WTC11 (cell line): ENCODE measurements around the gene OR4D2.

Experiments
- NR1H2 ChIP-seq: sonication (generic); formaldehyde crosslinking; IDR thresholded peaks from 2 replicates; pipeline ENCODE4 v1.9.0; 2021; ENCODE audit warnings: mild to moderate bottlenecking, moderate library complexity, missing genetic modification reagents
- NR3C1 ChIP-seq: sonication (generic); formaldehyde crosslinking; conservative IDR thresholded peaks from 2 replicates; pipeline ENCODE4 v1.8.1; 2023; ENCODE audit warnings: low read depth, mild to moderate bottlenecking, missing genetic modification reagents
- SMAD4 ChIP-seq: sonication (generic); formaldehyde crosslinking; IDR thresholded peaks from 2 replicates; pipeline ENCODE4 v1.8.0; 2022; ENCODE audit warnings: mild to moderate bottlenecking, missing genetic modification reagents
- ZNF396 ChIP-seq: fragments of 250-450 bp; sonication (Bioruptor Pico); IDR thresholded peaks from 2 replicates; pipeline ENCODE4 v1.8.0; 2021; ENCODE audit warnings: mild to moderate bottlenecking, moderate library complexity, borderline replicate concordance
- TF ChIP-seq, protein P1 (sequence below): fragments of 200-600 bp; IDR thresholded peaks from 2 replicates; pipeline ENCODE4 v1.8.0; 2022; ENCODE audit warnings: antibody characterized with exemption
- TF ChIP-seq, protein P2 (sequence below): sonication (generic); formaldehyde crosslinking; IDR thresholded peaks from 2 replicates; pipeline ENCODE4 v1.8.0; 2022; ENCODE audit warnings: mild to moderate bottlenecking, missing genetic modification reagents
- TF ChIP-seq, protein P3 (sequence below): sonication (generic); formaldehyde crosslinking; conservative IDR thresholded peaks from 2 replicates; pipeline ENCODE4 v1.8.1; 2022; ENCODE audit warnings: mild to moderate bottlenecking, missing genetic modification reagents

DNA sequence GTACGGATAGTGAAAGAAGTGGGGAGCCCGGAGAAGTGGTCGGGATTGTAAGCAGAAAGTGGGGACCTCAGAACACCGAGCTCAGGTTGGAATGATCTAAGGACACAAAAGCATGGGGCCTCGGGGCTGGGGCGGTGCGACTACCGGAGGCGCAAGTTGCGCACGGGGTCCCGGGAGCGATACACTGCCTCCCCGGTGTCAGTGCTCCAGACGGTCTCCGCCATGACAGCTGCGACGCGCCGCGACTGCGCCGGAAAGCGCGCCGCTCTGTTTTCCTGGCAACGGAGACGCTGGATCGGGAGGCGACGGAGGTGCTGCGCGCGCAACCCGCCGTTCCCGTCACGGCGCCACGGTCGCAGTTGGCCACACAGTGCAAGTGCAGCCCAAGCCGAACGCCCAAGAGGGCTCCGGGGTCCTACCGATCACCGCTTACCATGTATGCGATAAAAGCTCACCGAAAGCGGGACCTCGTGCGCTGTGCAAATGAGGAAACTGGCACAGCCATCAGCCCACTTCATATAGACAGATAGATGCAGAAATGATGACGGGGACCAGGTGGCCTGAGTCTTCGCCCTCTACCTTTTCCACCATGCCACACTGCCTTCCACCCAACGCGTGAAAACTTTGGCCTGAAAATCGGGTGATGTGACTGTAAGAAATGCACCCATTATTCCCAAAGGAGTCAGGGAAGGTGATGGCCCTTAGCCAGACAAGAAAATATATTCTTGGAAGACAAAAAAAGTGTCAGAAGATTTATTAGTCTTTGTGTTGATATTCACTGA lies 52.4 kb downstream of the OR4D2 start, which contains the start of gene MKS1:
- TF ChIP-seq, protein P1, sequence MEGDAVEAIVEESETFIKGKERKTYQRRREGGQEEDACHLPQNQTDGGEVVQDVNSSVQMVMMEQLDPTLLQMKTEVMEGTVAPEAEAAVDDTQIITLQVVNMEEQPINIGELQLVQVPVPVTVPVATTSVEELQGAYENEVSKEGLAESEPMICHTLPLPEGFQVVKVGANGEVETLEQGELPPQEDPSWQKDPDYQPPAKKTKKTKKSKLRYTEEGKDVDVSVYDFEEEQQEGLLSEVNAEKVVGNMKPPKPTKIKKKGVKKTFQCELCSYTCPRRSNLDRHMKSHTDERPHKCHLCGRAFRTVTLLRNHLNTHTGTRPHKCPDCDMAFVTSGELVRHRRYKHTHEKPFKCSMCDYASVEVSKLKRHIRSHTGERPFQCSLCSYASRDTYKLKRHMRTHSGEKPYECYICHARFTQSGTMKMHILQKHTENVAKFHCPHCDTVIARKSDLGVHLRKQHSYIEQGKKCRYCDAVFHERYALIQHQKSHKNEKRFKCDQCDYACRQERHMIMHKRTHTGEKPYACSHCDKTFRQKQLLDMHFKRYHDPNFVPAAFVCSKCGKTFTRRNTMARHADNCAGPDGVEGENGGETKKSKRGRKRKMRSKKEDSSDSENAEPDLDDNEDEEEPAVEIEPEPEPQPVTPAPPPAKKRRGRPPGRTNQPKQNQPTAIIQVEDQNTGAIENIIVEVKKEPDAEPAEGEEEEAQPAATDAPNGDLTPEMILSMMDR = no peak
- TF ChIP-seq, protein P2, sequence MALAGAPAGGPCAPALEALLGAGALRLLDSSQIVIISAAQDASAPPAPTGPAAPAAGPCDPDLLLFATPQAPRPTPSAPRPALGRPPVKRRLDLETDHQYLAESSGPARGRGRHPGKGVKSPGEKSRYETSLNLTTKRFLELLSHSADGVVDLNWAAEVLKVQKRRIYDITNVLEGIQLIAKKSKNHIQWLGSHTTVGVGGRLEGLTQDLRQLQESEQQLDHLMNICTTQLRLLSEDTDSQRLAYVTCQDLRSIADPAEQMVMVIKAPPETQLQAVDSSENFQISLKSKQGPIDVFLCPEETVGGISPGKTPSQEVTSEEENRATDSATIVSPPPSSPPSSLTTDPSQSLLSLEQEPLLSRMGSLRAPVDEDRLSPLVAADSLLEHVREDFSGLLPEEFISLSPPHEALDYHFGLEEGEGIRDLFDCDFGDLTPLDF = no peak
- TF ChIP-seq NR3C1 (no peak), NR1H2 (CRISPR knock-in tag) (no peak), SMAD4 (CRISPR knock-in tag) (no peak), ZNF396 (CRISPR knock-in tag) (no peak)
- TF ChIP-seq, protein P3, sequence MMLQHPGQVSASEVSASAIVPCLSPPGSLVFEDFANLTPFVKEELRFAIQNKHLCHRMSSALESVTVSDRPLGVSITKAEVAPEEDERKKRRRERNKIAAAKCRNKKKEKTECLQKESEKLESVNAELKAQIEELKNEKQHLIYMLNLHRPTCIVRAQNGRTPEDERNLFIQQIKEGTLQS (CRISPR knock-in tag) = no peak
